GM18517 (cell line): Measurements from ENCODE around the gene CWC25.

Experiments
- ATAC-seq: cut with Tn5 transposase; IDR thresholded peaks from one replicate; pipeline ENCODE4 v1.9.1; 2021; ENCODE audit warnings: mild to moderate bottlenecking, moderate library complexity; ENCODE audit not compliant: unreplicated experiment

The CWC25 gene

DNA sequence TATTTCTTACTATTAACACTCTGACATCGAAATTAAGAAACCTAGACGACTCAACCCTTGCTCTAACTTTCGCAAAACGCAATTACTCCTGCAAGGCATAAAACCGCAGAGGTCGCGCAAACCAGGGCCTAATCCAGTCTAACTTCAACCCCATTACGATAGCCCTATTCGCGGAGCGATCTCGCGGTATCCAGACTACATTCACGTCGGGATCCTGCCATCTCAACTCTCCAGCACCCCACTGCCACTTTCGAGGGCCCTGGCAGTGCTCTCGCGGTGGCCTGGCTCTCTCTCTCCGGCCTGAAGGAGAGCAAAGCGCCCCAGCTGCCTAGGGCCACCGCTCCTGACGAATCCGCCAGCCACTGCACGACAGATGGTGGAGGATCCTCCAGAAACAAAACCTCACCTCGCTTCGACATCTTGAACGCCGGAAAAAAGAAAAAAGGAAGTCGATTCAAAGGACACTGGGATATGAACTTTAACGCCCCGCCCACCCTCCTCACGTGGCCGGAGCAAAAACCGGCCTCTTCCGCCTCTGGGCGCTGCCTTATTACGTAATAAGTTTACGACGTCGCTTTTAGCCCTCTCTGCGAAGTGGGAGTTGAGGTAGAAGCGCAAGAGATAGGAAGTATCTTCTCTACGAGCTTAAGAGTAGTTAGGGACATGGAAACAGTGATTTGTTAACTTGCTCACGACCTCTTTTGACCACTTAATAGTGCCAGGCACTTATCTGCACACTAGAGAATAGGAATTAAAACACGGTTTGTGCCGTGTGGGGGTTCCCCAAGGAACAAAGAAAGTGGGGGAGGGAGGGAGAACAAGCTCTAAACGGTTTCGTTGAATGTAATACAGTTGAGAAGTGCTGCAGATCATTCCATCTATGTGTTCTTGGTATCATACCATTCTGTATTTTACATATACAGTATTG, 28.4 kb upstream of the CWC25 start, which contains the start of gene RPL23:
Gene RPL23 (minus strand): TSS at position 430 of the 928 bp plus-strand sequence. CDS start 11 bp downstream, at position 419.
- peak; percentile 84 for ATAC-seq

DNA sequence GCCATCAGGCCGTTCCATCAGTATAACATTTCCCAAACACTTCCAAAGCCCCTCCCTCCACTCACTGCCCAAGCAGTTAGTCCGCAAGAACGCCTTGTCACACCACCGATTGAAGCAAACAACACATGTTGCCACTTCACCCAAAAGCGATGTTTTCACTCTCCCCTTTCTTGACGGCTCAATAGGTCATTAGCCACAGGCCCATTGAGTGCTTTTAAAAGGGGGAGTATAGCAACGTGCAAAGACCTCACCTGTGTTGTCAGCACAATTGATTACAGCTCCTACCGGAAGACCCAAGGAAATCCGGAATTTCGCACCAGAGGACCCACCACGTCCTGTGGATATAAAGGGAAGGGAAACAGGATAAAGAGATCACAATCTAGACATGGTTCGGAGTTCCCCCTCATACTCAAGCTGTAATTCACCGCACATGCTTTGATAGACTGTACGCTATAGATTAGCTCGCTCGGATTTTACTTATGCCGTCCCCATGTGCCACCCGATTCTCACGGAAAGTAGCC, 27.7 kb upstream of the CWC25 start:
- no peak for ATAC-seq

DNA sequence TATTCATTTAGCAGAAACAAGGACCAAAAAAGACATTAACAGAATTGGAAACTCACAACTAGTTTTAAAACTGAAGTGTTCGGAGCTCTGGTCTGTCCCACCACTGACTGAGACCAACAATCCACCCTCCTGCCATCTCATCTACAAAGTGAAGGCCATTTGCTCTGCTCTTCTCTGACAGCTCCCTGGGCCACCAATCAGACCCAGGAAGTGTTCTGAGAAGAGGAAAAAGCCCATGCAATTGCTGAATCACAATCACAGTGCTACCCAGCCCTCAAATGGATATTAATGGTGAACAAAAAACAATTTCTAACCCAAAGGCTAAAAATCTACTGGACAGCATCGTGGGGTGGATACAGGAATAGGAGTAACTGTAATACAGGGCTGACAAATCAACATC, 26.3 kb upstream of the CWC25 start:
- ATAC-seq: no peak

DNA sequence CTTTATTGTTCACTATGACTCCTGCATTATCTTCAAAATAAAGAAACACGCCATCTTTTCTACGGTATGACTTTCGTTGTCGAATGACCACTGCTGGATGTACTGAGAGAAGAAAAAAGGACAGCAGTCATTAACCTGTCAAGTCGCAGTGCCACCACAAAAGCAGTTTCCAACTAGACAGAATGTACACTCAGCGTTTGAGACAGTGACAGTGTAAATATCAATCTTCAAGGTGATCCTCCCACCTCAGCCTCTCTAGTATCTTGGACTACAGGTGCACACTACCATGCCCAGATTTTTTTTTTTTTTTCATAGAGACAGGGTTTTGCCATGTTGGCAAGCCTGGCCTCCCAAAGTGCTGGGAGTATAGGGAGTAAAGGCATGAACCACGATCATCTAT, 25.3 kb upstream of the CWC25 start:
- no peak for ATAC-seq

DNA sequence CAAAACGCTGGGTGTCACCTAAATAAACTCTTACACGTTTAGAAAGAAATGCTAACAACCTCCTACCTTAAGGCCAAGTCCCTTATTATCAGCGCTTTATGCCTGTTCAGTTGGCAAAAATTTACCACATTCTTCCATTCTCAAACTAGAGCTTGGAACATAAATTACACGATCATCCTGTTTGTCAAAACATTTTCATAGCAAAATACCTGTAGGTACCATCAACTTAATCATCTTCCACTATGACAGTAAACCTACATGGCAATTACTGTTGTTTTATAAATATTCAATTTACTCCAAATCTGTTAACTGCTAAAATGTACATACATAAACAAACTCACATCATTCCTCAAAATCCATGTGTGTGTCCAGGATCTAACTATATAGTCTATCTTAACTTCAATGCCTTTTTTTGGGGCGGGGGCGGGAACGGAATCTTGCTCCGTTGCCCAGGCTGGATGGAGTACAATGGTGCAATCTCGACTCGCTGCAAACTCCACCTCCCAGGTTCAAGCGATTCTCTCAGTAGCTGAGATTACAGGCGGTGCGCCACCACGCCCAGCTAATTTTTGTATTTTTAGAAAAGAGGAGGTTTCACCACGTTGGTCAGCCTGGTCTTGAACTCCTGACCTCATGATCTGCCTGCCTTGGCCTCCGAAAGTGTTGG, 24.0 kb upstream of the CWC25 start:
- no peak for ATAC-seq

DNA sequence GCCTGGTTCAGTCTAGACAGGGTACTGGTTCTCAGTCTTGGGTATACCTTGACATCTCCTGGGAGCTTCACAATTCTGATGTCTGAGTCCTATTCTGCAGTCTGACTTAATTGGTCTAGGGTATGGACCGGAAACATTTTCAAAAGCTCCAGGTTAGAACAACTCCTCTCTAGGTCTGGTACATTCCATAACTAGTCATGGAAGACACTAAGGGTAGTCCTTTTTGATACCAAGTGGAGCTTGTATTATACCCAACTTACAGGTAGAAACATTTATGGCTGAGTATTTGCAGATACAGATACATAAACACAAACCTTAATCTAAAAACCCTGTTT, 23.4 kb upstream of the CWC25 start:
- ATAC-seq: no peak

DNA sequence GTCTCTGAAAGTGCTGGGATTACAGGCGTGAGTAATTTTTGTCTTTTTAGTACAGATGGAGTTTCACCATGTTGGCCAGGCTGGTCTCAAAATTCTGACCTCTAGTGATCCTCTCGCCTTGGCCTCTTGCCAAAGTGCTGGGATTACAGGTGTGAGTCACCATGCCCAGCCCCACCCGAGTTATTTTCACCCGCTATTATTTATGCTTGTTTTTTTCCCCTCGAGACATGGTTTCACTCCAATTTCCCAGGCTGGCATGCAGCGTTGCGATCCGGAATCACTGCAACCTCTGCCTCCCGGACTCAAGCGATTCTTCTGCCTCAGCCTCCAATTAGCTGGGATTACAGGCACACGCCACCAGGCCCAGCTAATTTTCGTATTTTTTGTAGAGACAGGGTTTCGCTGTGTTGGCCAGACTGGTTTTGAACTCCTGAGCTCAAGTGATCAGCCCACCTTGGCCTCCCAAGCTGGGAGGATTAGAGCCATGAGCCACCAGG, 19.2 kb upstream of the CWC25 start:
- ATAC-seq: no peak

DNA sequence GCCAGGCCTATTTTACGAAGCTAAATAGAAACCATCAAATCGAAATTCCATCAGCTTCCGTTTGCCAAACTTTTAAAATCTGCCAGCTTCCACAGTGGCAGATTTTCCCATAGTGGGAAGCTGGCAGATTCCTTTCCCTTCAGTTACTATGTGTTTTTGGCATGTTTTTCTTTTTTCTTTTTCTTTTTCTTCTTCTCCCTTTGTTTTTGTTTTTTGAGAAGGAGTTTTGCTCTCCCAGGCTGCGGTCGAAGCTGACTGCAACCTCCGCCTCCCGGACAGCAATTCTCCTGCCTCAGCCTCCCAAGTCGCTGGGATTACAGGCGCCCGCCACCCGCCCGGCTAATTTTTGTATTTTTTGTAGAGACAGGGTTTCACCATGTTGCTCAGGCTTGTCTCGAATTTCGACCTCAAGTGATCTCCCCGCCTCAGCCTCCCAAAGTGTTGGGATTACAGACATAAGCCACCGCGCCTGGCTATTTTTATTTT, 684 bp upstream of the CWC25 start:
- no peak for ATAC-seq

DNA sequence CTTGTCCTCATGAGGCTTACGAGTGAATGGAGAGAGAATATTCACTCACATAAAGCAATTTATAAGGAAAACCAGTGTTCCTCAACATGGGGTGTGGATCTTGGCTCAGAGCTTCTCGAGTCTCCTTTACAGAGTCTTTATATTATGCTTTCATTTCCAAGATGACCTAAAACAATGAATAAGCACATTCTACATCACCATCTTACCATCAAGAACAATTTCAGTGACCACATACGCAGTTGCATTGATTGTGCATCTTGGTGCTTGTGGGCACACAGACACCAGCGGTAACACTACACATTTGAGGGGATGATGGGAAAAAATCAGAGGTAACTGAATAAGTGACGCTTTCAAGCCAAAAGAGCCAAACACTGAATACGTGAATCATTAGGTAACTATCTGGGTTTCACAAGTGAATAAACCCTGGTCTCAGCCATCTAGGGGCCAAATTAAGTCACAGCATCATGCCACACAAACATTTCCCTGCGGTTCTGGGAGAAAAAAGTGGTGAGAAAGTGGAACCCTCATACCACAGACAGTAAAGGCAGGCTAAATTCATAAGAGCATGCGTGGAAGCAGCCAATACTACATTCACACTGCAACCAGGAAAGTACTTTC, 9.4 kb downstream of the CWC25 start:
- no peak for ATAC-seq

DNA sequence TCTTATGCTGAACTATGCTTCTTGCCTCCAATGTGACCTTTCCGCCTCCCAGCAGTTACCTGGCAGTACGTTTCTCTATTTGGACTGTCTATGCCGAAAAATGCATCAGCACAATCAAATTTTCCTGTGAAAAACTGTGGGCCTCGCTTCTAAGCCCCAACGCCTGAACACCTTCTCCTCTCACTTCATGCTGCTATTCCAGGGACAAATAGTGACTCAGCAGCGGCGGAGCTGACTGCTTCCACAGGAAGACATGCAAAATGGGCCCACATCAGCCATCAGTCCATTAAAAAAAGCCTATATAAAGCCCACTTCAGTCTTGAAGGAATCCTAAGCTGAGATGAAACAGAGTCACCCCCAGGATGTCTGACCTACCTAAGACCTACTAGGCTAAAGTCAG, 15.3 kb downstream of the CWC25 start:
- no peak for ATAC-seq

DNA sequence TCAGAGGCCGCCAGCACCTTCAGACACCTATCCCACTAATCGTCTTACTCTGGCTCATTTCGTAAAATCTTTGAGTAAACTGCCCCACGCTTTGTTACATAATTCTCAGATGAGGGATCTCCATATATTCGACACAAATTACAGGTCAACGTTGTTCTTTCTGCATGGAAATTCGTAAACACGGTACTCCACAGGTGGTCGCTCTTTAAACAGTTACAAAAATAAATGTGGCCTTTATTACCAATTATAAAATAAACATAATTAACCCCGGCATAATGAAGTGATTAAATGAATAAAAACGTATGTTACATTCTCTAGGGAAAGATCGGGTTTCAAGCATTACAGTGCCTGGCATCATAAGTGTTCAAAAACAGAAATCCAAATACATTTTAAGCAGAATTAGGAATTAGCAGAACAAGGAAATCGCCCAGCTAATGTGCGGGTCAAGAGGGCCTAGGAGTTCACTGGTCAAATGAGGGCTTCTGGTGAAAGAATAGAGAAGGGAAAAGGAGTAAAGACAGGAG, 24.8 kb downstream of the CWC25 start:
- no peak for ATAC-seq

DNA sequence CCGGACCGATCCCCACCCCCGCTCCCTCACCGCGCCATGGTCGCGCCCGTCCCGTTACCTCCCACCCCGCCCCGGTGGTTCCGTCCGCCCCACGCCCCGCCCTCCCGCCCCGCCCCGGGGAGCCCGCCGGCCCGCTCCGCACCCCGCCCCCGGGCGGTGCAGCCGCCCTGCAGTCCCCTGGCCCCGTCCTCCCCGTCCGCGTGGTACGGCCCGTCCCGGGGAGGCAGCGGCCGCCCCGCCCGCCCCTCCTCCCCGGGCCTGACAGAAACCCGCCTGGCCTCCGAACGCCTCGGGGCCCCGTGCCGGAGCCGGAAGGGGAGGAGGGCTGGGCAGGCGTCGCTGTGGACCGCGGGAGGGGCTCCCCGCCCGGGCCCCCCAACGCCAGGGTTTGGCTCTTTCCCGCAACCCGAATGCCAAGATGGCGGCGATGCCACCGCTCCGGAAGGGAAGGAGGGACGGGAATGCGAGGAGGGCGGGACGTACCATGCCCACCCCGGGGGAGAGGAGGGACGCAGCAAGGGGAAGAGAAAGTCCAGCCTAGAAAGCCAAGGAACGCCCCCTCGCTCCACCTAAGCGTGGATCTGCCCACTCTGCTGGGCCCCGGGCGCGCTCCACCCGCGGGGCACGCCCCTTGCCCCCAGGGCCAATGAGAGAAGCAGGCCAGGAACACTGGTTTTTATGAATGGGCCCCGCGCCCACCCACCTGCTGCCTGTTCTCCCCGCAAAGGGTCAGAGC, 25.5 kb downstream of the CWC25 start, which contains the start of gene PIP4K2B:
Gene PIP4K2B (minus strand): TSS at position 56 of the 736 bp plus-strand sequence. CDS start 132 bp downstream, outside the sequence.
- ATAC-seq: peak; percentile 89

DNA sequence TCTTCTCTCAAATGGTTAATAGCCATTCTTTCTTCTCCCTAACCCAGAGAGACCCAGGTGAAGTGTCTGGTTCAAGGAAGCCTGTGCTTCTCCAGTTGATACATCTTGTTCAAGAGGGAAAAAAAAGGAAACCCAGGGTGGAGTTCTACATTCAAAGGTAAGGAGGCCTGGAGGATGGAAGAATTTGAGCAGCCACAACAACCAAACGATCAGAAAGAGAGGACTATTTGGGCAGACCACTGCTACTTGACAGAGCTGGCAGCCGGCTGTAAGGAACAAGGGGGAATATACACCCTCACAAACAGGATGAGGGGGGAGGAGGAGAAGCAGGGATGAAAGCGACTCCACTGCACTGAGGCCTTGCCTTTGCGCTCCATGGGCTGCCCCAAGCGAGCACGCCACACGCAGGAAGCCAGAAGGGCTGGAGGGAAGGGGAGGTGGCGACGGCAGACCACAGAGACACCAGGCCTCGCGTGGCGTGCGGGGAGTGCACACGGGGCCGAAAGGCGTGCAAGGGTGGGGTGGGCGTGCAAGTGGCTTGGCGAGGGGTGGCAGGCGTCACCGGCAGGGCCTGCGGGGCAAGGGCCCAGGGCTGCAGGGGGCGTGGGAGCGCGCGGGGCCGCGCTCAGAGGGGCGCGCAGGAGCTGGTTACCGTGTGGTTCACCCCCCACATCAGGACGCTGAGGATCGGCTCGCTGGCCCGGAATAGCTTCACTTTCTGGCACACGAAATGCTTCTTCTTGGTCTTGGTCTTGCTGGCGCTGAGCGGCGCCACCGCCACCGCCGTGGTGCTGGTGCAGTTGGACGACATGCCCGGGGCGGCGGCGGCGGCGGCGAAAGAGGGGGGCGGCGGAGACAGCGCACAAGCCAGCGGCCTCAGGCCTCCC, 26.3 kb downstream of the CWC25 start:
- peak; percentile 22 for ATAC-seq

DNA sequence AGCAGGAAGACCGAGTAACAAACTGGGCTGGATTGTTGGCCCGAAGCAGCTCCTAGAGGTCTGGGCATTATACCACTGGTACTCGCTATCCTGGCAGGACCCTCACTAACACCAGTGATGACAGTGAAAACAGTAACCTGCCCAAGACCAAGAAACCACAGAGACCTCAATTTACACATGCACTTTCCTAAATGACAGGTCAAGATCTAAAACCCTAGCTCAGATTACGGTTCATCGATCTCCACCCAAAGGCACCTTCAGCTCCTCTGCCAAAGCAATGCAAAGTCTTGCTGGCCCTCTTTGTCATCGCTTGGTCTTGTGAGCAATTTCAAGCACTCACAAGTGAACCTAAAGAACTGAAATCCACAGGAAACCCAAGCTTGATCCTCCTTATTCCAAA, 27.3 kb downstream of the CWC25 start:
- ATAC-seq: no peak

DNA sequence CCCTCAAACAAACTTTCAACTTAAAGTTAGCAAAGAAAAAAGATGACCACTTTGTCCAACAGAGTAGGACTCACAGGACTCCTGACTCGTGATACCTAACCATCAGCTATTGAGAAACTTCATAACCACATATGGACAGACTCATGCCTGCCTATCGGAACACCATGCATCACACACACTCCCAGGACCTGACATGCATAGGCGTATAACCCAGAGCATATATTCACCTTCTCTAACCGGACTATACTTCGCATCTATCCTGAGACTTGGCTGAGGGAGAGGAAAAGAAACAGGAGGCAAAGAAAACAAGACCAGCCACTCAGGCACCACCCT, 28.0 kb downstream of the CWC25 start:
- no peak for ATAC-seq

DNA sequence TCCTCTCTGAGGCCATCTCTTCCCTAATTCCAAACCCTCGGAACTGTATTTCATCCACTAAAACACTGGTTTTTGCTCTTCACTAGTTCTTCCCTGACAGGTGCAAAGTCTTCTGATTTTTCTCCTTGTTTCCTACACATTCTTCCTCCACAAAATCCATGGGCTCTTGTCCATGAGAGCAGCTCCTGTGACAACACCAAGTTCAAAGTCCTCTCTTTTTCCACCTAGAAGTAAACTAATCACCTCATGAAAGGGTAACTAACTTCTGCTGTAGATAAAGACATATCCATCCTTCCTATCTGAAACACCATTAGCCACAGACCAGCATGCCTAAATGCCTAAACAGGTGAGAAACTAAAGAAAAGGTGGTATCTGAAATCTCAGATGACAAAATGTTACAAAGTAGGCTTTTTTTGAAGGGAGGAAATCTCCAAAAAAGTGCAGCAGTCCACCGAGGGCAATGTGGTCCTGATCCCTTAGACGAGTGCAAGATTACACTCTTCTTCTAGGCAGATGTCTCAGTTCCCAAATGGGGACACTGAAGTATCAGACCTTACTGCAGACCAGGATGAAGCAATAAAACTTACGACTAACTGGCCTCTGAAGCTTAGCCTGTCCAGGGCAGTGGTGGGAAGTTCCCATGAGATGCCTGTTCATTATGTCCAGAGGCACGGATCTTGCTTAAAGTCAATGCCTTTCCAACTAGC, 28.5 kb downstream of the CWC25 start:
- no peak for ATAC-seq

DNA sequence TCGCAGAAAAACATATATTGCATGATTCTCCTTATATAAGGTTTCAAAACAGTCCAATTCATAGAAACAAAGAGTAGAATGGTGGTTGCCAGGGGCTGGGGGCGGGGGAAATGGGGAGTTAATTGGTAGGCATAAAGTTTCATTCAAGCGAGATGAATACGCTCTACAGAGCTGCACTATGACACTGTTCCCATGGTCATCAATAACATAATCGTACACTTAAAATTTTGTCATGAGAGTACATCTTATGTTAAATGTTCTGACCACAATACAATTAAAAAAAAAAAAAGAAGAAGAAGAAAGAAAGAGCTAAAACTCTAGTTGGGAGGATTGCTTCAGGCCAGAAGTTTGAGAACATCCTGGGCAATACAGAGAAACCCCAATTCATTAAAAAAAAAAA, 30.9 kb downstream of the CWC25 start:
- no peak for ATAC-seq

DNA sequence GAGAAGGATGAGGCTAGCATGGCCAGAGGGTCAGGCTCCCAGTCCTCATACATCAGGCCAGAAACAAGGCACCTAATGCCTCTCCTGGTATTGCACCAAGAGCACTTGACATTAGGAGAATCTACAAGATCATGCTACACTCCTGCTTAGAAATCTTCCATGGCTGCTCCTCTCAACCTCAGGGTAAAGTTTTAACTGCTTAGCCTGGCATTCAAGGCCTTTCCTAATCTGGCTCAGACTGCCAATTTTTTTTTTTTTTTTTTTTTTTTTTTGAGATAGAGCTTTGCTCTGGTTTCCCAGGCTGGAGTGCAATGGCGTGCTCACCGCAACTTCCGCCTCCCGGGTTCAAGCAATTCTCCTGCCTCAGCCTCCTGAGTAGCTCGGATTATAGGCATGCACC, 34.0 kb downstream of the CWC25 start:
- ATAC-seq: no peak
